Activated naive CD4-positive, alpha-beta T cell treated with anti-CD3 and anti-CD28 coated beads for 36 hours (primary cell): Measurements from ENCODE around the gene TMEM273. TPM values are rescaled to one million over a fixed set of nuclear protein-coding genes. Genes with fewer than 3 reads are reported as not detected.

Experiments
- CTCF ChIA-PET: fragments of 350-600 bp; sonication (Branson Sonifier 250); formaldehyde crosslinking; loops from one replicate; lab custom pipeline; 2021; ENCODE audit warnings: antibody characterized with exemption; lab: Charles Lee
- DNase-seq: peaks from one replicate; pipeline ENCODE4 v3.0.0-alpha.2; 2020
- H3K27ac Mint-ChIP-seq: one replicate; pipeline ENCODE4 v1.8.0; 2021; ENCODE audit warnings: mild to moderate bottlenecking, mixed read lengths
- H3K27me3 Mint-ChIP-seq: one replicate; pipeline ENCODE4 v1.8.0; 2021; ENCODE audit warnings: low read depth, mixed read lengths
- H3K36me3 Mint-ChIP-seq: one replicate; pipeline ENCODE4 v1.8.0; 2021; ENCODE audit warnings: low read depth, mixed read lengths
- H3K4me1 Mint-ChIP-seq: one replicate; pipeline ENCODE4 v1.8.0; 2021; ENCODE audit warnings: low read depth, mixed read lengths
- H3K4me3 Mint-ChIP-seq: one replicate; pipeline ENCODE4 v1.8.0; 2021; ENCODE audit warnings: mild to moderate bottlenecking, moderate library complexity, mixed read lengths
- H3K9me3 Mint-ChIP-seq: one replicate; pipeline ENCODE4 v1.8.0; 2021; ENCODE audit warnings: mixed read lengths
- intact Hi-C: fragments of 100-400 bp; cut with micrococcal nuclease; formaldehyde crosslinking; loops from one replicate; pipeline ENCODE4 v1.15.1; 2023
- total RNA-seq, 2 experiments: library from RNA; stranded (reverse); gene quantifications; one replicate each; pipeline ENCODE4 v1.2.3, GENCODE V29; 2021

Gene TMEM273
- total RNA-seq = under 1 TPM; 0.48 to 0.72 TPM

- CTCF ChIA-PET = no interaction called here
- Mint-ChIP-seq H3K9me3 (no peaks in the 10 kb centered on the region), H3K36me3 (no peaks in the 10 kb centered on the region), H3K27me3 (peaks cover 43% of the 10 kb centered on the region), H3K4me1 (peaks cover 11% of the 10 kb centered on the region), H3K27ac (peak within 1 kb of the TSS; percentile 26), H3K4me3 (peak within 1 kb of the TSS; percentile 1)
- intact Hi-C loops = no loop called here
- DNase-seq = no peak
These were observed at the start of gene TMEM273 for GRCh38 chr10:49187950-49188761. TMEM273 (minus strand) TSS chr10:49188391; CDS start chr10:49188336, 55 bp downstream.

- H3K27ac Mint-ChIP-seq = no peak overlapping the region
- no peaks in the 10 kb centered on the region for H3K4me1 Mint-ChIP-seq
- CTCF ChIA-PET = no interaction called here
- intact Hi-C loops = no loop called here
- H3K36me3 Mint-ChIP-seq = no peaks in the 10 kb centered on the region
- no peak overlapping the region for H3K4me3 Mint-ChIP-seq
- H3K9me3 Mint-ChIP-seq = no peaks in the 10 kb centered on the region
- no peak for DNase-seq
- H3K27me3 Mint-ChIP-seq = peaks cover 12% of the 10 kb centered on the region
These were observed 49.8 kb upstream of the TMEM273 start for GRCh38 chr10:49237985-49238384.

GRCh38 chr10:49235392-49235791, 47.2 kb upstream of the TMEM273 start:
- CTCF ChIA-PET = no interaction called here
- no peaks in the 10 kb centered on the region for H3K4me1 Mint-ChIP-seq

GRCh38 chr10:49231086-49231820, 43.1 kb upstream of the TMEM273 start:
- H3K4me1 Mint-ChIP-seq = no peaks in the 10 kb centered on the region
- peaks cover 8% of the 10 kb centered on the region for H3K27me3 Mint-ChIP-seq
- H3K9me3 Mint-ChIP-seq = no peaks in the 10 kb centered on the region
- no peak overlapping the region for H3K4me3 Mint-ChIP-seq
- DNase-seq = no peak
- intact Hi-C loops = no loop called here
- CTCF ChIA-PET = no interaction called here
- H3K27ac Mint-ChIP-seq = no peak overlapping the region
- no peaks in the 10 kb centered on the region for H3K36me3 Mint-ChIP-seq

More at GRCh38 chr10:49235392-49235791, 47.2 kb upstream of the TMEM273 start:
- no peaks in the 10 kb centered on the region for H3K36me3 Mint-ChIP-seq
- no peak overlapping the region for H3K27ac Mint-ChIP-seq
- no peaks in the 10 kb centered on the region for H3K9me3 Mint-ChIP-seq
- peaks cover 5% of the 10 kb centered on the region for H3K27me3 Mint-ChIP-seq
- intact Hi-C loops = no loop called here
- no peak for DNase-seq
- no peak overlapping the region for H3K4me3 Mint-ChIP-seq

GRCh38 chr10:49230004-49230403, 41.8 kb upstream of the TMEM273 start:
- H3K9me3 Mint-ChIP-seq = no peaks in the 10 kb centered on the region
- no peaks in the 10 kb centered on the region for H3K36me3 Mint-ChIP-seq
- DNase-seq = no peak
- H3K4me3 Mint-ChIP-seq = no peak overlapping the region
- H3K27me3 Mint-ChIP-seq = peaks cover 8% of the 10 kb centered on the region
- intact Hi-C loops = no loop called here
- CTCF ChIA-PET = no interaction called here
- no peaks in the 10 kb centered on the region for H3K4me1 Mint-ChIP-seq
- no peak overlapping the region for H3K27ac Mint-ChIP-seq

- Mint-ChIP-seq H3K9me3 (no peaks in the 10 kb centered on the region), H3K27ac (no peak overlapping the region), H3K4me1 (no peaks in the 10 kb centered on the region), H3K36me3 (no peaks in the 10 kb centered on the region), H3K4me3 (no peak overlapping the region), H3K27me3 (peaks cover 8% of the 10 kb centered on the region)
- DNase-seq = no peak
- CTCF ChIA-PET = no interaction called here
- intact Hi-C loops = no loop called here
These were observed 40.5 kb upstream of the TMEM273 start for GRCh38 chr10:49228677-49229076.

GRCh38 chr10:49227406-49227805, 39.2 kb upstream of the TMEM273 start:
- Mint-ChIP-seq H3K36me3 (no peaks in the 10 kb centered on the region), H3K4me3 (no peak overlapping the region), H3K9me3 (no peaks in the 10 kb centered on the region), H3K27ac (no peak overlapping the region), H3K27me3 (peaks cover 8% of the 10 kb centered on the region), H3K4me1 (no peaks in the 10 kb centered on the region)
- DNase-seq = no peak
- CTCF ChIA-PET = no interaction called here
- intact Hi-C loops = no loop called here

GRCh38 chr10:49226594-49226993, 38.4 kb upstream of the TMEM273 start:
- no peak overlapping the region for H3K4me3 Mint-ChIP-seq
- intact Hi-C loops = no loop called here

GRCh38 chr10:49225218-49225876, 37.2 kb upstream of the TMEM273 start:
- Mint-ChIP-seq H3K27me3 (peaks cover 5% of the 10 kb centered on the region), H3K4me3 (no peak overlapping the region), H3K9me3 (no peaks in the 10 kb centered on the region), H3K36me3 (no peaks in the 10 kb centered on the region), H3K27ac (no peak overlapping the region), H3K4me1 (no peaks in the 10 kb centered on the region)
- no peak for DNase-seq
- CTCF ChIA-PET = no interaction called here
- intact Hi-C loops = no loop called here

More at GRCh38 chr10:49226594-49226993, 38.4 kb upstream of the TMEM273 start:
- Mint-ChIP-seq H3K27me3 (peaks cover 6% of the 10 kb centered on the region), H3K4me1 (no peaks in the 10 kb centered on the region), H3K9me3 (no peaks in the 10 kb centered on the region), H3K36me3 (no peaks in the 10 kb centered on the region), H3K27ac (no peak overlapping the region)
- DNase-seq = no peak
- CTCF ChIA-PET = no interaction called here

- Mint-ChIP-seq H3K4me3 (no peak overlapping the region), H3K36me3 (no peaks in the 10 kb centered on the region), H3K27ac (no peak overlapping the region), H3K4me1 (no peaks in the 10 kb centered on the region), H3K9me3 (no peaks in the 10 kb centered on the region), H3K27me3 (peaks cover 12% of the 10 kb centered on the region)
- no peak for DNase-seq
- CTCF ChIA-PET = no interaction called here
- intact Hi-C loops = no loop called here
These were observed 35.0 kb upstream of the TMEM273 start for GRCh38 chr10:49223205-49223604.

GRCh38 chr10:49222170-49222569, 34.0 kb upstream of the TMEM273 start:
- no peaks in the 10 kb centered on the region for H3K9me3 Mint-ChIP-seq
- no peak for DNase-seq
- H3K27me3 Mint-ChIP-seq = peaks cover 17% of the 10 kb centered on the region
- no peaks in the 10 kb centered on the region for H3K36me3 Mint-ChIP-seq
- H3K27ac Mint-ChIP-seq = no peak overlapping the region
- H3K4me1 Mint-ChIP-seq = no peaks in the 10 kb centered on the region
- H3K4me3 Mint-ChIP-seq = no peak overlapping the region
- CTCF ChIA-PET = no interaction called here
- intact Hi-C loops = no loop called here

GRCh38 chr10:49220679-49221078, 32.5 kb upstream of the TMEM273 start:
- Mint-ChIP-seq H3K27me3 (peaks cover 16% of the 10 kb centered on the region), H3K36me3 (no peaks in the 10 kb centered on the region), H3K9me3 (no peaks in the 10 kb centered on the region), H3K27ac (no peak overlapping the region), H3K4me3 (no peak overlapping the region), H3K4me1 (no peaks in the 10 kb centered on the region)
- CTCF ChIA-PET = no interaction called here
- intact Hi-C loops = no loop called here
- DNase-seq = no peak
